GM15510 (cell line): ENCODE data around the gene CHCHD6.

Source experiments
- POLR2A ChIP-seq: IDR thresholded peaks from 3 replicates; pipeline ENCODE4 v1.6.1; 2011; ENCODE audit warnings: borderline replicate concordance; ENCODE audit not compliant: insufficient read length; ENCODE audit errors: extremely low read depth

CHCHD6 gene

GRCh38 chr3:126970101-126970500, 266.1 kb downstream of the CHCHD6 start:
- no peak for TF ChIP-seq POLR2A

- TF ChIP-seq POLR2A, result no peak
These were observed 266.9 kb downstream of the CHCHD6 start for GRCh38 chr3:126970921-126971320.

- TF ChIP-seq POLR2A, result no peak
These were observed 267.9 kb downstream of the CHCHD6 start for GRCh38 chr3:126971891-126972351.

- TF ChIP-seq POLR2A, result no peak
These were observed 268.8 kb downstream of the CHCHD6 start for GRCh38 chr3:126972866-126973265.

- no peak for TF ChIP-seq POLR2A
These were observed 269.8 kb downstream of the CHCHD6 start for GRCh38 chr3:126973814-126974213.

GRCh38 chr3:126974756-126975155, 270.7 kb downstream of the CHCHD6 start:
- TF ChIP-seq POLR2A, result no peak

GRCh38 chr3:126976906-126977305, 272.9 kb downstream of the CHCHD6 start:
- TF ChIP-seq POLR2A, result no peak

- no peak for TF ChIP-seq POLR2A
These were observed 273.8 kb downstream of the CHCHD6 start for GRCh38 chr3:126977821-126978220.

GRCh38 chr3:126978291-126978690, 274.3 kb downstream of the CHCHD6 start:
- no peak for TF ChIP-seq POLR2A

GRCh38 chr3:126979046-126979628, 275.1 kb downstream of the CHCHD6 start:
- TF ChIP-seq POLR2A, result no peak

GRCh38 chr3:126980266-126980811, 276.3 kb downstream of the CHCHD6 start:
- TF ChIP-seq POLR2A, result no peak

- no peak for TF ChIP-seq POLR2A
These were observed 278.1 kb downstream of the CHCHD6 start for GRCh38 chr3:126982126-126982470.

- peak; percentile 47 for TF ChIP-seq POLR2A
These were observed 278.6 kb downstream of the CHCHD6 start, which contains the start of gene PLXNA1 for GRCh38 chr3:126982471-126983175. Gene PLXNA1, plus strand, starts transcription at chr3:126983115. Its CDS starts 5,479 bp downstream, at chr3:126988594.

GRCh38 chr3:126983276-126983652, 279.2 kb downstream of the CHCHD6 start:
- no peak for TF ChIP-seq POLR2A

GRCh38 chr3:126983653-126984390, 279.8 kb downstream of the CHCHD6 start:
- no peak for TF ChIP-seq POLR2A

- no peak for TF ChIP-seq POLR2A
These were observed 280.5 kb downstream of the CHCHD6 start for GRCh38 chr3:126984391-126985131.
